ENCODE data around the gene DNMT1. TPM values are rescaled to one million over a fixed set of nuclear protein-coding genes. Genes with fewer than 3 reads are reported as not detected.

Gene DNMT1
- total RNA-seq, 1 experiment from 2014 or later, result 210 TPM

- no peak for TF ChIP-seq ZSCAN18 (CRISPR knock-in tag; IDR thresholded peaks at IDR 0.05)
- no peak for TF ChIP-seq E2F1 (CRISPR knock-in tag; IDR thresholded peaks at IDR 0.05)
- TF ChIP-seq ERG (CRISPR knock-in tag; IDR thresholded peaks at IDR 0.05), result no peak
- TF ChIP-seq NFATC4 (CRISPR knock-in tag; IDR thresholded peaks at IDR 0.05), result no peak
- no peak for TF ChIP-seq ZNF317 (CRISPR knock-in tag; IDR thresholded peaks at IDR 0.05; ENCODE audit: borderline replicate concordance, low read depth)
- TF ChIP-seq MXD4 (CRISPR knock-in tag; IDR thresholded peaks at IDR 0.05; ENCODE audit: borderline replicate concordance), result no peak
These were observed 60.7 kb downstream of the DNMT1 start (continued) for GRCh38 chr19:10134040-10134439.

- CTCF ChIA-PET, result interaction anchor here (1.3 kb wide), 1 partner anchor 116 kb away, joined by 3 read pairs; no protein-coding TSS in a partner anchor
- Mint-ChIP-seq H3K27ac (no peak overlapping the region), H3K27me3 (ENCODE audit: low read depth) (no peaks in the 10 kb centered on the region), H3K4me3 (no peak overlapping the region), H3K36me3 (peaks cover 36% of the 10 kb centered on the region), H3K9me3 (no peaks in the 10 kb centered on the region), H3K4me1 (no peaks in the 10 kb centered on the region)
- POLR2A ChIA-PET, result no interaction called here
- no peak for ATAC-seq
- DNase-seq (ENCODE audit: low spot score), result no peak
- TF ChIP-seq SMAD3 (CRISPR knock-in tag; IDR thresholded peaks at IDR 0.05; ENCODE audit: borderline replicate concordance) (no peak), ZNF423 (CRISPR knock-in tag; IDR thresholded peaks at IDR 0.05) (no peak), ZNF532 (CRISPR knock-in tag; IDR thresholded peaks at IDR 0.05; ENCODE audit: borderline replicate concordance) (no peak), IRF2 (CRISPR knock-in tag; IDR thresholded peaks at IDR 0.05; ENCODE audit: borderline replicate concordance, low read depth) (no peak), PRDM15 (CRISPR knock-in tag; IDR thresholded peaks at IDR 0.05) (no peak), NR2C2 (CRISPR knock-in tag; IDR thresholded peaks at IDR 0.05) (no peak), MLX (CRISPR knock-in tag; IDR thresholded peaks at IDR 0.05) (no peak), ARID4B (CRISPR knock-in tag; IDR thresholded peaks at IDR 0.05; ENCODE audit: borderline replicate concordance) (no peak), JAZF1 (CRISPR knock-in tag; IDR thresholded peaks at IDR 0.05) (no peak), ZNF281 (CRISPR knock-in tag; IDR thresholded peaks at IDR 0.05) (no peak)
These were observed 61.2 kb downstream of the DNMT1 start for GRCh38 chr19:10133596-10133995.

Data from WTC11 (cell line).